ENCODE data around the gene SCGB1A1. TPM values are rescaled to one million over a fixed set of nuclear protein-coding genes. Genes with fewer than 3 reads are reported as not detected.

The SCGB1A1 gene
- total RNA-seq, 3 donors from 2014 or later: not detected

DNA sequence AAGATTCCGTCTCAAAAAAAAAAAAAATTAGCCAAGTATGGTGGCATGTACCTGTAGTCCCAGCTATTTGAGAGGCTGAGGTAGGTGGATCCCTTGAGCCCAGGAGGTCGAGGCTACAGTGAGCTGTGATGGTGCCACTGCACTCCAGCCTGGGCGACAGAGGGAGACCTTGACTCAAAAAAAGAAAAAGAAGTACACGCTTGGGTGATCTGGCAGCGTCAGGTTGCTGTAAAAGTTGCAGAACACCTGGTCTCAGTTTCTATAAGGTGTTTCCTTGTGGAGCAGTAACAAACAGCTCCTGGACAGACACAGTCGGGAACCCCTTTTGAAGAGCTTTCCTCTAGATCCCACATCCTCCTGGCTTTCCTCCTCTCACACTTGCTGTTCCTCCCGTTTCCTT lies 45.8 kb downstream of the SCGB1A1 start:
- no peak for DNase-seq (ENCODE audit: low spot score in 2 of 2)
- TF ChIP-seq POLR2A (IDR thresholded peaks at IDR 0.05) (no peak), POLR2AphosphoS5 (IDR thresholded peaks at IDR 0.05) (no peak), CTCF (IDR thresholded peaks at IDR 0.05) (no peak)
- Histone ChIP-seq H3K4me3 (no peak overlapping the region), H3K36me3 (no peaks in the 10 kb centered on the region), H3K27ac (no peak overlapping the region), H3K9me3 (no peaks in the 10 kb centered on the region), H3K4me1 (no peaks in the 10 kb centered on the region), H3K27me3 (no peaks in the 10 kb centered on the region)
- intact Hi-C loops (cut with DNase I; ENCODE audit: low total_unique reads): no loop called here

DNA sequence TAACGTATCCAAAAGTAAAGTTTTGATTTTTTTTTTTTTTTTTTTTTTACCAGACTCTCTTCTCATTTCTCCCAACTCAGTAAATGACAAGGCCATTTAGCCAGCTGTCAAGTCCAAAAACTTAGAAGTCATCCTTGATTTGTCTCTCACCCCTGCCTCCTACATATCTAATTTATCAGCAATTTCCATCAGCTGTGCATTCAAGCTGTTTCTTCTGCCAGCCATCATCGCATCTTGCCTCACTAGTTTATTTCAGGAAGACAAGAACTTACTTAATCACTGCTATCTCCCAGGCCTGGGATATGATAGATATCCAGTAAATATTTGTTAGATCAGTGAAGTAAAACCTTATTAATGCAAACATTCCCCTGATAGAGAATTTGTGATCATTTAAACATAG lies 47.6 kb downstream of the SCGB1A1 start:
- no peak for TF ChIP-seq POLR2A (IDR thresholded peaks at IDR 0.05)
- no peak for TF ChIP-seq POLR2AphosphoS5 (IDR thresholded peaks at IDR 0.05)
- no peak for TF ChIP-seq CTCF (IDR thresholded peaks at IDR 0.05)
- Histone ChIP-seq H3K4me1 (no peaks in the 10 kb centered on the region), H3K27ac (no peak overlapping the region), H3K27me3 (no peaks in the 10 kb centered on the region), H3K4me3 (no peak overlapping the region), H3K9me3 (no peaks in the 10 kb centered on the region), H3K36me3 (no peaks in the 10 kb centered on the region)
- intact Hi-C loops (cut with DNase I; ENCODE audit: low total_unique reads): no loop called here
- no peak for DNase-seq (ENCODE audit: low spot score in 2 of 2)

DNA sequence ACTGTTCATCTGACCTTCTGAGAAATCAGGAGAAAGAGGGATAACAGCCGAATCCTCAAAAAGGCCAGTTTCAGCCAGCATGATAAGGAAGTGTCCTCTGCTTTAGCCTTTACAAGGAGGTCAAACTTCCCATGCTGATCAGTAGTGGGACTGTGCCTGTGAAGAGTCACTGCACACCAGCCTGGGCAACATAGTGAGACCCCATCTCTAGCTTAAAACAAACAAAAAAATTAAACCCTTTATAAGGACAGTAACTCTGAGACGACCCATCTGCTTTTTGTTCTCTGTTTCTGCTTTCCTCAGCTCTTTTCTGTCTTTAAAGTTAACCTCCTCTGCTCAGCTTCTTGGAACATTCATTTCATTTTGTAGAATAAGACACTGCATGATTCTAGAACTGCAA lies 49.7 kb downstream of the SCGB1A1 start:
- no peak for DNase-seq (ENCODE audit: low spot score in 2 of 2)
- H3K9me3 ChIP-seq: no peaks in the 10 kb centered on the region
- H3K36me3 ChIP-seq: no peaks in the 10 kb centered on the region
- H3K27me3 ChIP-seq: no peaks in the 10 kb centered on the region
- no peak overlapping the region for H3K4me3 ChIP-seq
- H3K4me1 ChIP-seq: no peaks in the 10 kb centered on the region
- no peak for TF ChIP-seq POLR2A (IDR thresholded peaks at IDR 0.05)
- TF ChIP-seq POLR2AphosphoS5 (IDR thresholded peaks at IDR 0.05): no peak
- TF ChIP-seq CTCF (IDR thresholded peaks at IDR 0.05): no peak
- intact Hi-C loops (cut with DNase I; ENCODE audit: low total_unique reads): no loop called here
- H3K27ac ChIP-seq: no peak overlapping the region

GRCh38 chr11:62471603-62472002 lies 52.8 kb downstream of the SCGB1A1 start:
- H3K36me3 ChIP-seq: no peaks in the 10 kb centered on the region
- H3K4me3 ChIP-seq: no peak overlapping the region
- no peak overlapping the region for H3K27ac ChIP-seq
- no peaks in the 10 kb centered on the region for H3K27me3 ChIP-seq
- no peaks in the 10 kb centered on the region for H3K4me1 ChIP-seq
- no peak for TF ChIP-seq POLR2AphosphoS5 (IDR thresholded peaks at IDR 0.05)
- TF ChIP-seq POLR2A (IDR thresholded peaks at IDR 0.05): no peak
- no peak for TF ChIP-seq CTCF (IDR thresholded peaks at IDR 0.05)
- no peaks in the 10 kb centered on the region for H3K9me3 ChIP-seq
- no peak for DNase-seq (ENCODE audit: low spot score in 2 of 2)
- intact Hi-C loops (cut with DNase I; ENCODE audit: low total_unique reads): no loop called here

GRCh38 chr11:62472063-62472884 lies 53.4 kb downstream of the SCGB1A1 start:
- intact Hi-C loops (cut with DNase I; ENCODE audit: low total_unique reads): no loop called here
- H3K27ac ChIP-seq: no peak overlapping the region
- H3K4me3 ChIP-seq: no peak overlapping the region
- no peaks in the 10 kb centered on the region for H3K27me3 ChIP-seq
- TF ChIP-seq CTCF (IDR thresholded peaks at IDR 0.05): no peak
- TF ChIP-seq POLR2AphosphoS5 (IDR thresholded peaks at IDR 0.05): no peak
- TF ChIP-seq POLR2A (IDR thresholded peaks at IDR 0.05): no peak
- H3K4me1 ChIP-seq: no peaks in the 10 kb centered on the region
- DNase-seq (ENCODE audit: low spot score in 2 of 2): no peak
- H3K9me3 ChIP-seq: no peaks in the 10 kb centered on the region
- no peaks in the 10 kb centered on the region for H3K36me3 ChIP-seq

Measured in breast epithelium (tissue), 4 donors.